ENCODE measurements around the gene GAS1. TPM values are rescaled to one million over a fixed set of nuclear protein-coding genes. Genes with fewer than 3 reads are reported as not detected.

The GAS1 gene
- total and polyA plus RNA-seq, 2 of the 8 experiments (the other 6 are each of a cell fraction or from before 2014, with no cell fraction given): 2.8 to 5.7 TPM

DNA sequence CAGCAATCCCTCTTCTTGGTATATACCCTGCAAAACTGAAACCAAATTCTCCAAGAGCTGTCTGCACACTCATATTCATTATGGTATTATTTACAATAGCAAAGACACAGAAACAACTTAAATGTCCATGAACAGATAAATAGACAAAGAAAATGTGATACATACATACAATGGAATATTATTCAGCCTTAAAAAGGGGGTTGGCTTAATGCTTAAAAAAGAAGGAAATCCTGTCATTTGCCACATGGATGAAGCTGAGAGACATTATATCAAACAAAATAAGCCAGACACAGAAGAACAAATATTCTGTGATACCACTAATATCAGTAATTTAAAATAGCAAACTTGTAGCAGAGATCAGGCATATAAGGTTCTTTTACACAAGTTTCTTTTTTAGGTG lies 46.5 kb upstream of the GAS1 start:
- CTCF ChIA-PET (ENCODE audit: partially characterized antibody): no interaction called here
- TF ChIP-seq CHD7 (IDR thresholded peaks at IDR 0.05; ENCODE audit: insufficient replicate concordance, low read length) (no peak), KDM5A (IDR thresholded peaks at IDR 0.05; ENCODE audit: low read length) (no peak)

More for the DNA sequence above, 46.5 kb upstream of the GAS1 start:
- H3K36me3 ChIP-seq (ENCODE audit: control insufficient read depth in 2 of 4, insufficient read depth in 4 of 4, low read length in 3 of 4): no peaks in the 10 kb centered on the region
- H2BK15ac ChIP-seq (ENCODE audit: low read length): no peak overlapping the region
- H2BK12ac ChIP-seq (ENCODE audit: low read depth, low read length): no peak overlapping the region
- H3K56ac ChIP-seq (replicated peaks; ENCODE audit: insufficient read length, low read depth, low read length): no peak overlapping the region
- H3K18ac ChIP-seq (ENCODE audit: extremely low read depth, low read length): no peak overlapping the region
- no peak overlapping the region for H3K27ac ChIP-seq (ENCODE audit: low read depth, low read length)
- no peak overlapping the region for H2AK5ac ChIP-seq (ENCODE audit: low read depth, low read length)
- H2BK5ac ChIP-seq (ENCODE audit: low read depth, low read length): no peak overlapping the region
- H2AFZ ChIP-seq (ENCODE audit: low read length): no peak overlapping the region
- no peaks in the 10 kb centered on the region for H3K9me3 ChIP-seq (ENCODE audit: insufficient read depth in 2 of 2, low read depth in 1 of 2, low read length in 1 of 2)
- no peak overlapping the region for H3K4me3 ChIP-seq (ENCODE audit: extremely low read depth in 1 of 4, insufficient read depth in 2 of 4, low read depth in 3 of 4, low read length in 4 of 4)
- H3K27me3 ChIP-seq (replicated peaks in 1 of 4; ENCODE audit: control insufficient read depth in 3 of 4, extremely low read depth in 1 of 4, insufficient read depth in 3 of 4, low read length in 3 of 4): no peaks in the 10 kb centered on the region
- no peak overlapping the region for H3K23ac ChIP-seq (ENCODE audit: insufficient read length)
- no peak overlapping the region for H3K4me2 ChIP-seq (ENCODE audit: insufficient read depth in 1 of 2, low read depth in 2 of 2, low read length in 2 of 2)
- no peak overlapping the region for H2BK120ac ChIP-seq (replicated peaks; ENCODE audit: low read depth, low read length)
- no peak overlapping the region for H3K14ac ChIP-seq (ENCODE audit: insufficient read length)
- no peaks in the 10 kb centered on the region for H3K23me2 ChIP-seq (ENCODE audit: low read depth, low read length)
- no peak overlapping the region for H4K91ac ChIP-seq (replicated peaks; ENCODE audit: insufficient read length, low read length)
- no peak for FAIRE-seq
- H3K4me1 ChIP-seq (replicated peaks in 1 of 4; ENCODE audit: control insufficient read depth in 3 of 4, insufficient read depth in 4 of 4, low read length in 3 of 4): no peaks in the 10 kb centered on the region
- H3K79me1 ChIP-seq (ENCODE audit: low read depth, low read length): no peaks in the 10 kb centered on the region
- no peak overlapping the region for H4K5ac ChIP-seq (ENCODE audit: insufficient read length, low read depth, low read length)
- H3K4ac ChIP-seq (replicated peaks; ENCODE audit: insufficient read length, low read depth, low read length): no peak overlapping the region
- no peaks in the 10 kb centered on the region for H4K20me1 ChIP-seq (replicated peaks in 1 of 2; ENCODE audit: control insufficient read depth in 1 of 2, insufficient read depth in 2 of 2, low read length in 2 of 2)
- H3K79me2 ChIP-seq (ENCODE audit: control insufficient read depth in 1 of 2, insufficient read depth in 2 of 2, low read length in 2 of 2): no peaks in the 10 kb centered on the region
- no peak overlapping the region for H3K9ac ChIP-seq (replicated peaks in 1 of 4; ENCODE audit: extremely low read depth in 1 of 4, low read depth in 3 of 4, low read length in 3 of 4)
- DNase-seq (ENCODE audit: low read depth in 1 of 2, low spot score in 2 of 2): no peak
- POLR2A ChIA-PET (ENCODE audit: partially characterized antibody): no interaction called here
- no peak overlapping the region for H4K8ac ChIP-seq (ENCODE audit: extremely low read depth, insufficient read depth, low read length)
- H2BK20ac ChIP-seq (ENCODE audit: low read length): no peak overlapping the region
